ENCODE measurements around the gene CFAP210. TPM values are rescaled to one million over a fixed set of nuclear protein-coding genes. Genes with fewer than 3 reads are reported as not detected.

CFAP210 gene
- total RNA-seq, 2 experiments from 2014 or later = not detected

DNA sequence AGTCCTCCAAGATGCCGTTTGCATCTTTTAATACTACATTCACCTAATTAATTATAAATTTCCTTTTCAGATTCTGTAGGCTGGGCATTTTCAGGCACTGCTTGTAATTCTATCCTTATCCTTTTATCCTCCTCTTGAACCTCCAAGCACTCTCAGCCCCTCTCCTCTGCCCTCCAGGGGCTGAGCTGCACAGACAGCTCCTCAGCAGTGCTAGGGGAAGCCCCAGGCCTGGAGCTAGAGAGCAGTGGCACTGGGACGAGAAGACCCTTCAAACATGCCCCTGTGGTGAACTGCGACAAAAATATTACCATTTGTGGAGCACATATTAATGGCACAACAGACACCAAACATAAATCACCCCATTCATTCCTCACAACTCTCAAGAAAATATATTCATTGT lies 32.9 kb downstream of the CFAP210 start:
- DNase-seq (no peak), ATAC-seq (no peak)
- CTCF ChIA-PET = no interaction called here
- H3K27me3 Mint-ChIP-seq = peaks cover 5% of the 10 kb centered on the region
- H3K4me1 Mint-ChIP-seq (ENCODE audit: low read depth) = no peaks in the 10 kb centered on the region
- H3K4me3 Mint-ChIP-seq = no peak overlapping the region
- POLR2A ChIA-PET = no interaction called here
- intact Hi-C loops (cut with micrococcal nuclease) = no loop called here
- TF ChIP-seq, protein P1, sequence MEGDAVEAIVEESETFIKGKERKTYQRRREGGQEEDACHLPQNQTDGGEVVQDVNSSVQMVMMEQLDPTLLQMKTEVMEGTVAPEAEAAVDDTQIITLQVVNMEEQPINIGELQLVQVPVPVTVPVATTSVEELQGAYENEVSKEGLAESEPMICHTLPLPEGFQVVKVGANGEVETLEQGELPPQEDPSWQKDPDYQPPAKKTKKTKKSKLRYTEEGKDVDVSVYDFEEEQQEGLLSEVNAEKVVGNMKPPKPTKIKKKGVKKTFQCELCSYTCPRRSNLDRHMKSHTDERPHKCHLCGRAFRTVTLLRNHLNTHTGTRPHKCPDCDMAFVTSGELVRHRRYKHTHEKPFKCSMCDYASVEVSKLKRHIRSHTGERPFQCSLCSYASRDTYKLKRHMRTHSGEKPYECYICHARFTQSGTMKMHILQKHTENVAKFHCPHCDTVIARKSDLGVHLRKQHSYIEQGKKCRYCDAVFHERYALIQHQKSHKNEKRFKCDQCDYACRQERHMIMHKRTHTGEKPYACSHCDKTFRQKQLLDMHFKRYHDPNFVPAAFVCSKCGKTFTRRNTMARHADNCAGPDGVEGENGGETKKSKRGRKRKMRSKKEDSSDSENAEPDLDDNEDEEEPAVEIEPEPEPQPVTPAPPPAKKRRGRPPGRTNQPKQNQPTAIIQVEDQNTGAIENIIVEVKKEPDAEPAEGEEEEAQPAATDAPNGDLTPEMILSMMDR (IDR thresholded peaks at IDR 0.05) = no peak
- H3K36me3 Mint-ChIP-seq (ENCODE audit: low read depth) = no peaks in the 10 kb centered on the region
- no peaks in the 10 kb centered on the region for H3K9me3 Mint-ChIP-seq
- H3K27ac Mint-ChIP-seq = no peak overlapping the region

DNA sequence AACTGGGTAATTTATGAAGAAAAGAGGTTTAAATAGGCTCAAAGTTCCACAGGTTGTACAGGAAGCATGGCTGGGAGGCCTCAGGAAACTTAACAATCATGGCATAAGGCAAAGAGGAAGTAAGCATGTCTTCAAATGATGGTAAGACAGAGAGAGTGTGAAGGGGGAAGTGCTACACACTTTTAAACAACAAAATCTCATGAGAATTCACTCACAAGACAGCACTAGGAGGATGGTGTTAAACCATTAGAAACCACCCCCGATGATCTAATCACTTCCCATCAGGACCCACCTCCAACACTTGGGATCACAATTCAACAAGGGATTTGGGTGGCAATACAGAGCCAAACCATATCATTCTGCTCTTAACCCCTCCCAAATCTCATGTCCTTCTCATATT lies 34.9 kb downstream of the CFAP210 start:
- TF ChIP-seq, protein P1 (IDR thresholded peaks at IDR 0.05) = no peak
- no peak for DNase-seq
- H3K36me3 Mint-ChIP-seq (ENCODE audit: low read depth) = no peaks in the 10 kb centered on the region
- ATAC-seq = no peak
- no peaks in the 10 kb centered on the region for H3K9me3 Mint-ChIP-seq
- ChIA-PET CTCF (no interaction called here), POLR2A (no interaction called here)
- H3K4me3 Mint-ChIP-seq = no peak overlapping the region
- H3K27me3 Mint-ChIP-seq = peaks cover 9% of the 10 kb centered on the region
- intact Hi-C loops (cut with micrococcal nuclease) = no loop called here
- H3K27ac Mint-ChIP-seq = no peak overlapping the region
- no peaks in the 10 kb centered on the region for H3K4me1 Mint-ChIP-seq (ENCODE audit: low read depth)

DNA sequence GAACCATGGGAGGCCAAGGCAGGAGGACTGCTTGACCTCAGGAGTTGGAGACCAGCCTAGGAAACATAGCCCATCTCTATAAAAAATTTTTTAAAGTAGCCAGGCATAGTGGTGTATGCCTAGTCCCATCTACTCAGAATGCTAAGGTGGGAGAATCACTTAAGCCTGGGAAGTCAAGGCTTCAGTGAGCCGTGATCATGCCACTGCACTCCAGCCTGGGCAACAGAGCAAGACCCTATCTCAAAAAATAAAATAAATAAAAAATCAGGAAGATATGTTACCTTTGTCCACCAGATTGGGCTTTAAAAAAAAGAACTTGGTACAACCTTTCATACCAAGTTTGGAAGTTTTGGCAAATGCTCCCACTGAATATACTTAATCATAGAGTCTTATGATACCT lies 35.3 kb downstream of the CFAP210 start:
- Mint-ChIP-seq H3K9me3 (no peaks in the 10 kb centered on the region), H3K36me3 (ENCODE audit: low read depth) (no peaks in the 10 kb centered on the region), H3K27ac (no peak overlapping the region), H3K27me3 (peaks cover 9% of the 10 kb centered on the region), H3K4me1 (ENCODE audit: low read depth) (no peaks in the 10 kb centered on the region), H3K4me3 (no peak overlapping the region)
- POLR2A ChIA-PET = no interaction called here
- DNase-seq = no peak
- intact Hi-C loops (cut with micrococcal nuclease) = no loop called here
- TF ChIP-seq, protein P1 (IDR thresholded peaks at IDR 0.05) = no peak
- CTCF ChIA-PET = interaction anchor here (1.2 kb wide), 1 partner anchor 112 kb away, joined by 3 read pairs; no protein-coding TSS in a partner anchor
- ATAC-seq = no peak

DNA sequence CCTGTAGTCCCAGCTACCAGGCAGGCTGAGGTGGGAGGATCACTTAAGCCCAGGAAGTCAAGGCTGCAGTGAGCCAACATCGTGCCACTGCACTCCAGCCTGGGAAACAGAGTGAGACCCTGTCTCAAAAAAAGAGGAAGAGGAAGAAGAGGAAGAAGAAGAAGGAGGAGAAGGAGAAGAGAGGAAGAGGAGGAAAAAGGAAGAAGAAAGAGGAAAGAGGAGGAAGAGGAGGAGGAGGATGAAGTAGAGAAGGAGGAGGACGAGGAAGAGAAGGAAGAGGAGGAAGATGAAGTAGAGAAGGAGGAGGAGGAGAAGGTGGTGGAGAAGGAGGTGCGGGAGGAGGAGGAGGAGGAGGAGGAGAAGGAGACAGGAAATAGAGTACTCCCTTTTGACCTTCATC lies 38.0 kb downstream of the CFAP210 start:
- intact Hi-C loops (cut with micrococcal nuclease) = no loop called here
- ATAC-seq (no peak), DNase-seq (no peak)
- TF ChIP-seq, protein P1 (IDR thresholded peaks at IDR 0.05) = no peak
- Mint-ChIP-seq H3K4me3 (no peak overlapping the region), H3K9me3 (no peaks in the 10 kb centered on the region), H3K27ac (no peak overlapping the region), H3K4me1 (ENCODE audit: low read depth) (no peaks in the 10 kb centered on the region), H3K36me3 (ENCODE audit: low read depth) (no peaks in the 10 kb centered on the region), H3K27me3 (peaks cover 12% of the 10 kb centered on the region)
- ChIA-PET POLR2A (no interaction called here), CTCF (no interaction called here)

DNA sequence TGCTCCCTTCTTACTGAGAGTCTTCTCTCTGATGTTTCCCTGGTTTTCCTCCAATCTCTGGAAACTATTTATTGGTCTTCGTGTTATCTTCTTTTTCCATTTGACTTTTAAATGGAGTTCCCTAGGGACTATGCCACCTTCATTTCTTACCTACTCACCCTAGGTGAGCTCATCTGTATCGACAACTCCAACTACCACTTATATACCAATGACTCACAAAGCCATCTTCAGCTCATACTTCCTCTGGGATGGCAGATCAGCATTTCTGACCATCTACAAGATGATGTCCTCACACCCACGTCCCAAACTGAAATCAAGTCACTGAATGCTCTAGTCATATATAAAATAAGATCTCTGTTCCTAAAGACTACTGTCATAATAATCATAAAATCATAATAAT lies 40.6 kb downstream of the CFAP210 start:
- ATAC-seq = no peak
- intact Hi-C loops (cut with micrococcal nuclease) = no loop called here
- H3K9me3 Mint-ChIP-seq = no peaks in the 10 kb centered on the region
- TF ChIP-seq, protein P1 (IDR thresholded peaks at IDR 0.05) = no peak
- H3K27me3 Mint-ChIP-seq = peaks cover 15% of the 10 kb centered on the region
- ChIA-PET CTCF (interaction anchor here (0.7 kb wide), 1 partner anchor 12 kb away, joined by 4 read pairs; no protein-coding TSS in a partner anchor), POLR2A (interaction anchor here (0.7 kb wide), 1 partner anchor 51 kb away, joined by 4 read pairs; no protein-coding TSS in a partner anchor)
- no peaks in the 10 kb centered on the region for H3K4me1 Mint-ChIP-seq (ENCODE audit: low read depth)
- H3K4me3 Mint-ChIP-seq = no peak overlapping the region
- no peak for DNase-seq
- H3K27ac Mint-ChIP-seq = no peak overlapping the region
- no peaks in the 10 kb centered on the region for H3K36me3 Mint-ChIP-seq (ENCODE audit: low read depth)
